ENCODE data around the gene DEPDC1B.

DNA sequence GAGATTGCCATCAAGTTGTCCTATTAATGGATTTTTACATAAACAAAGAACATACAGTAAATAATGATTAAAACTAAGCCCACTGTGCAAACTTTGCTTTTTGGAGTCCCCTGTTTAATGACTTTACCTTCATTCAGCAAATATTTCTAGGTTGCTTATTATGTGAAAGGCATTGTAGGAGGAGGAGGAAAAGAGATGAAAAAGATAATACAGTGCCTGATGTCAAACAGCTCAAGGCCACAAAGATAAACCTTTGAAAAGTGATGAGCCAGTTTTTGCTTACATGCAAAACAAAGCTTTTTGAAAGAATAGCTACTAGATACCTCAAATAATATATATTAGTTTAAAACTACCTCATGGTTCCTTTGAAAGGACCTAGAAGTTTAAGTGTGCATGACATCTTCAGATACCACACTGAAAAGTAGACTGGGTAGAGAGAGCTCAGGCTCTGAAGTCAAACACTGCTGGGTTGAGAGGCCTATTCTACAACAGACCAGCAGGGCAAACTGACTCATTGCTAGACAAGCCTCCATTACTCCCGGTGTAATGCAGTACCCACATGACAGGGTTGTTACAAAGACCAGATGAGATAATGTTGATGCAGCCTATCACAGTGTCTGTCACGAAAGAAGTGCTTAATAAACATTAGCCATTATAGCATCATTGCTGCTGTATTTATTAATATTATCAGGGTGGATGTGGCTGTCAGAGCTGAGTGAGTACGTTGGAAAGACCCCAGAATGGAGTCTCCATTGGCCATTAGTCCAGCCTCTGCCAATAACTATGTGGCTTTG is 11.8 kb downstream of the DEPDC1B start:
- TF ChIP-seq POLR2AphosphoS5 (IDR thresholded peaks at IDR 0.05), result no peak
- TF ChIP-seq, protein P1, sequence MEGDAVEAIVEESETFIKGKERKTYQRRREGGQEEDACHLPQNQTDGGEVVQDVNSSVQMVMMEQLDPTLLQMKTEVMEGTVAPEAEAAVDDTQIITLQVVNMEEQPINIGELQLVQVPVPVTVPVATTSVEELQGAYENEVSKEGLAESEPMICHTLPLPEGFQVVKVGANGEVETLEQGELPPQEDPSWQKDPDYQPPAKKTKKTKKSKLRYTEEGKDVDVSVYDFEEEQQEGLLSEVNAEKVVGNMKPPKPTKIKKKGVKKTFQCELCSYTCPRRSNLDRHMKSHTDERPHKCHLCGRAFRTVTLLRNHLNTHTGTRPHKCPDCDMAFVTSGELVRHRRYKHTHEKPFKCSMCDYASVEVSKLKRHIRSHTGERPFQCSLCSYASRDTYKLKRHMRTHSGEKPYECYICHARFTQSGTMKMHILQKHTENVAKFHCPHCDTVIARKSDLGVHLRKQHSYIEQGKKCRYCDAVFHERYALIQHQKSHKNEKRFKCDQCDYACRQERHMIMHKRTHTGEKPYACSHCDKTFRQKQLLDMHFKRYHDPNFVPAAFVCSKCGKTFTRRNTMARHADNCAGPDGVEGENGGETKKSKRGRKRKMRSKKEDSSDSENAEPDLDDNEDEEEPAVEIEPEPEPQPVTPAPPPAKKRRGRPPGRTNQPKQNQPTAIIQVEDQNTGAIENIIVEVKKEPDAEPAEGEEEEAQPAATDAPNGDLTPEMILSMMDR (IDR thresholded peaks at IDR 0.05), result peak in 2 of 5 experiments; percentile 13 to 17
